Measurements from ENCODE around the gene RILPL2.
"Not testable (repeated sequence)": the region's sequence is repeated elsewhere in the genome, so short reads cannot be mapped to it uniquely, and the experiment has no call there.

RILPL2 gene

GRCh38 chr12:123436017-123436964 lies at the start of gene RILPL2:
TSS of gene RILPL2 (minus strand) at chr12:123436684. CDS start at chr12:123436420, 264 bp downstream.
- peak; percentile 82 for DNase-seq

GRCh38 chr12:123485756-123486155 lies 49.3 kb upstream of the RILPL2 start:
- DNase-seq = no peak

- peak; percentile 35 for DNase-seq
Measured at GRCh38 chr12:123483602-123484248, 47.2 kb upstream of the RILPL2 start.

- DNase-seq = no peak
Measured at GRCh38 chr12:123482876-123483275, 46.4 kb upstream of the RILPL2 start.

GRCh38 chr12:123481251-123481650 lies 44.8 kb upstream of the RILPL2 start:
- not testable (repeated sequence) for DNase-seq

GRCh38 chr12:123479442-123480180 lies 43.1 kb upstream of the RILPL2 start:
- no peak for DNase-seq

- DNase-seq = no peak
Measured at GRCh38 chr12:123478762-123479161, 42.3 kb upstream of the RILPL2 start.

GRCh38 chr12:123478069-123478468 lies 41.6 kb upstream of the RILPL2 start:
- no peak for DNase-seq

- DNase-seq = no peak
Measured at GRCh38 chr12:123475246-123475703, 38.8 kb upstream of the RILPL2 start.

GRCh38 chr12:123474485-123475245 lies 38.2 kb upstream of the RILPL2 start:
- DNase-seq = peak; percentile 18

- no peak for DNase-seq
Measured at GRCh38 chr12:123472438-123472849, 36.0 kb upstream of the RILPL2 start.

GRCh38 chr12:123471374-123472068 lies 35.0 kb upstream of the RILPL2 start:
- no peak for DNase-seq

GRCh38 chr12:123469978-123470377 lies 33.5 kb upstream of the RILPL2 start:
- DNase-seq = no peak

- DNase-seq = no peak
Measured at GRCh38 chr12:123468786-123469185, 32.3 kb upstream of the RILPL2 start.

GRCh38 chr12:123465084-123465483 lies 28.6 kb upstream of the RILPL2 start:
- DNase-seq = no peak

GRCh38 chr12:123463174-123463573 lies 26.7 kb upstream of the RILPL2 start:
- not testable (repeated sequence) for DNase-seq

GRCh38 chr12:123457980-123458779 lies 21.7 kb upstream of the RILPL2 start, which contains the start of gene SNRNP35:
TSS of gene SNRNP35 (plus strand) at chr12:123458139. CDS start at chr12:123465541, 7,402 bp downstream.
- DNase-seq = peak; percentile 86

- no peak for DNase-seq
Measured at GRCh38 chr12:123453165-123453564, 16.7 kb upstream of the RILPL2 start.

- DNase-seq = not testable (repeated sequence)
Measured at GRCh38 chr12:123452276-123452550, 15.7 kb upstream of the RILPL2 start.

- DNase-seq = no peak
Measured at GRCh38 chr12:123450636-123451035, 14.2 kb upstream of the RILPL2 start.

GRCh38 chr12:123449856-123450255 lies 13.4 kb upstream of the RILPL2 start:
- no peak for DNase-seq
